GM18505 (cell line): Measurements from ENCODE around the gene ANKFN1.

Experiments used
- ATAC-seq: cut with Tn5 transposase; IDR thresholded peaks from one replicate; pipeline ENCODE4 v1.9.1; 2021; ENCODE audit not compliant: unreplicated experiment
- POLR2A ChIP-seq: IDR thresholded peaks from 4 replicates; pipeline ENCODE4 v1.6.1; 2011; ENCODE audit warnings: borderline replicate concordance; ENCODE audit not compliant: insufficient read depth, insufficient read length; ENCODE audit errors: extremely low read depth

Gene ANKFN1

GRCh38 chr17:56416682-56417351 is 263.5 kb downstream of the ANKFN1 start:
- no peak for ATAC-seq
- TF ChIP-seq POLR2A = no peak

DNA sequence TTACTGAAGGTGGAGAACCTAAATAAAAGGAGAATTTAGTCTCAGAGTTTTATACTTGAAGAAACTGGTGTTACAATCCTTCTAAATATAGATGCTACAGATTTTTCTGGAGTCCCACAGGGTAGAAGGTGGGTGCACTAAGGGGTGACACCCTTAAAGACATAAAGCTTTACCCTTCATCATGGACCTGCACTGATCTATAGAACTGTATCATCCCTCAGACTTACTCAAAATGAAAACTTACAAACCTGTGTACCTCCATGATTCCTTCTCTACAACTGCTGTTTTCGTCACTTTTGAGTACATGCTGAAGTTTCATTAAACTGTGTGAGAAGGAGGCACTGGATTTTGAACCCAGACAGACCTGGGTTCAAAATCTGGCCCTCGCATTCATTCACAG is 270.7 kb downstream of the ANKFN1 start:
- TF ChIP-seq POLR2A = no peak
- ATAC-seq = no peak

DNA sequence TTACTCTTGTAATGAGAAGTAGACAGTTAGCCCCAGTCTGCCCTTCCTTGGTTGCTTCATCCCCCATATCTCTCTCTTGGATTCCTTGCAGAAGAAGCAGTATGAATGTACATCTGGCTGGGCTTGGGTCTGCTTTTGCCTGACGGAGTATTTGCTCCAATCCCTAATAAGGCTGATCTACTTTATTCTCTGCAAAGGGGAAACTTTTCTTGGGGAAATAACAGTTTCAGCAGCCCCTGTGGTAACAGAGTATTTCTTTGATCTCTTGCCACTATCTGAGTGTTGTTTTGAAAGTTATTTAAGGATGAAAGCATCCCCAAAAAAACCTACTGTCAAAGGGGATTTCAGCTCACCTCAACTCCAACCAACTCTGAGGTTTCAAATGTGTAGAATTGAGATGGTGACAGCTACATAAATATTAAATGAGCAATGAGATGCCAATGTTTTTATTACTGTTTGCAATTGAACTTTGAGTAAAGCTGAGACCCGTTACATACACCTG is 271.3 kb downstream of the ANKFN1 start:
- no peak for ATAC-seq
- TF ChIP-seq POLR2A = no peak

- no peak for ATAC-seq
- TF ChIP-seq POLR2A = no peak
These were observed 272.2 kb downstream of the ANKFN1 start for GRCh38 chr17:56425483-56425882.

DNA sequence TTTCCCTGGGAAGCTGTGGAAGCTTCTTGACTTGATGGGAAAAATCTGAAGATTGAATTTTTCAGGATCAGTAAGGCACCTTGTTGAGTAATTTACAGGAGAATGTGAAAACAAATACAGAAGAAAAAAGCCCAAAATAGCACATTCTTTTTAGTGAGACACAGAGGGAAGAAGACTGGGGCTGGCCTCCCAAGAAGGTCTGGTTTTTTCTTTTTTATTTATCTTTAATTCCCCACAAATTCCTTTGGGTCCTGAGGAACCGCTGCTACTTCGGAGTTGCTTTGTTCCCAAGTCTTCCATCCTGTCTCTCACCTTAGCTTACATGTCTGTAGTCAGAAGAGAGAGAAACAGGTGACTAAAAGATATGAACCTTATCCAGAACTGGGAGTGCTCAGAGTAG is 273.6 kb downstream of the ANKFN1 start:
- ATAC-seq = no peak
- TF ChIP-seq POLR2A = no peak

- TF ChIP-seq POLR2A = no peak
- no peak for ATAC-seq
These were observed 278.5 kb downstream of the ANKFN1 start for GRCh38 chr17:56431736-56432135.

DNA sequence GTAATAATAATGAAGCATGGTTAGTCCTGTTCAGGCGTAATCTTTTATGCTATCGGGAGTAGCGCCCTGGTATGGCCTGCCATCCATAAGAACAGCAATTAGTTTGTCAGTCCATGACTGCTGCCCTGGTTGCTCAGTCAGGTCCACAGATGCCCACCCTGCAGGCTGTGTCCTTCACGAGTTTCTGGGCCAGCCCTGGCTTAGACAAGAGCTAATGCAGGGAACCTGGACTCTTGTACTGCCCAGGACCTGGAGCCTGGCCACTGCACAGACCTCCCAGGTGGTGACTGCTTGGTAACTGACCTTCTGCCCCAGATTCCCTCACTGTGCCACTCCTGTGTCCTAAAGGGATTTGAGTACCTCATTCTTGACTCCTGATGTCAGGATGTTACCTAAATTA is 279.2 kb downstream of the ANKFN1 start:
- no peak for TF ChIP-seq POLR2A

DNA sequence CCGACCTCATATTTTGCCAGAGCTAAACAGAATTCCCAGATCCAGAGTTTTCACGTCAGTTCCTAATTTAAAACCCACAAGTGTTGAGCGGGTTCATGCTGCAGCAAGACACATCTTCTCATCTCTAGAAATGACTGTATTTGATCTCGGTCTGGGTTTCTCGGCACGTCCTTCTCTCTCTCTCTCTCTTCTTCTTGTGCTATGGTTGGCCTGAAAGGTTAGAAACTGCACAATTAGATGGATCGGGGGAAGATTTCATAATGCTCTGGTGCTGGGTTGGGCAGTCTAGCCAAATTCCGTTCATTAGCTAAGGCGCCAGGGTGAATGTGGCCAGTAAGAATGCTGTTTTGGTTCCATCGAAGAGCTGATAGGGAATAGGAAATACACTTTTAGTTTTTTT is 281.3 kb downstream of the ANKFN1 start:
- no peak for TF ChIP-seq POLR2A
- ATAC-seq = no peak

More for the DNA sequence above, 279.2 kb downstream of the ANKFN1 start:
- ATAC-seq = no peak

DNA sequence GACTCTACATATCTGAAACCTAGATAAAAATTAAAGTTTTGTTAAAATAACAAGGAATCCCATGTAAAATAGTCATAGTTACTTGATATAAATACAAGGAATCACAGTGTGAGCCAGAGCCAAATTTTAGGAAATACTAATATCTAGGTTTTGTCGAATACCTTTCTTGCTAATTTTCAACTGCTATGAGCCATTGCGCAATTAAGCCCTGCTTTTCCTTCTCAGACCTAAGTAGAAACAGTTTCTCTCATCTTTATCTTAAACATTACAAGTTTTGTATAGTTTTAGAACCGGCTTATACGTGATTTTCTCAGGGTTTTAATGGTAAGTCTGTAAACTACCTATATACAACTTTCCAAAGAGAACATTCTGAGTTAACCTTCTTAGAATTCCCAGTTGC is 282.9 kb downstream of the ANKFN1 start:
- TF ChIP-seq POLR2A = no peak
- ATAC-seq = no peak

DNA sequence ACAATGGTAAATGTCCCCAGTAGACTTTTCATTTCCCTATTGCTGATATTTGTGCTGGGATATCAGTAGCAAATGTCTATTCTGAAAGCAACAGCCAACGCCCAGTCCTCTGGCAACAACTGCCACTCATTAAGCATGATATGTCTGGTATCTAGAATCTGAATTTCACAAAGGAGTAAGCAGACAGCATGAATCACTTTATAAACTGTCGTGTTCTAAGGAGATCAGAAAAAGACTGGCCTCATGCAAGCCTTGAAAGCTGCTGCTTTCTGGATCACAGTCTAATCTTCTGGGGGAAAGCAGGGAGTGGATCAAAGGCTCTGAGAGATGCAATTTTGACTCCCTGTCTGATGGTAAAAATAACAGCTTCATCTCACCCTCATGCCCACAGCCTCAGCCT is 287.1 kb downstream of the ANKFN1 start:
- no peak for ATAC-seq
- TF ChIP-seq POLR2A = no peak

DNA sequence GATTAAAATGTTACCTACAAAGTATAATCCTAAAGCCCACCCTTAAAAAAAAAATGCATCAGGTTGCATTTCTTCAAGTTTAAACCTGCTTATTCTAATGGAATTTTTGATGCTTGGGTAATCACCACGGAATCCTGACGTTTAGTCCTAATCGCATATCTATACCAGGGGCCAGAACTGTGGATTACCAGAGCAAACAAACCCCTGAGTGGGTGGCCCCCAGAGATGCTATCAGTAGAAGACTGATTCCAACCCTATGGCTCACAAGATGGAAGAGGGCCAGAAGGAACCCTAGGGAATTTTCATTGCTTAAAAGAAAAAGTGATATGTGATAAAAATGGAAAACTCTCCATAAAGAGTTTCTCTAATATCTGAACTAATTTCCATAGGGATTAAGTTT is 288.0 kb downstream of the ANKFN1 start:
- ATAC-seq = no peak
- TF ChIP-seq POLR2A = no peak

GRCh38 chr17:56445692-56446411 is 292.6 kb downstream of the ANKFN1 start:
- TF ChIP-seq POLR2A = no peak
- ATAC-seq = no peak

- no peak for ATAC-seq
- no peak for TF ChIP-seq POLR2A
These were observed 293.9 kb downstream of the ANKFN1 start for GRCh38 chr17:56447171-56447570.

DNA sequence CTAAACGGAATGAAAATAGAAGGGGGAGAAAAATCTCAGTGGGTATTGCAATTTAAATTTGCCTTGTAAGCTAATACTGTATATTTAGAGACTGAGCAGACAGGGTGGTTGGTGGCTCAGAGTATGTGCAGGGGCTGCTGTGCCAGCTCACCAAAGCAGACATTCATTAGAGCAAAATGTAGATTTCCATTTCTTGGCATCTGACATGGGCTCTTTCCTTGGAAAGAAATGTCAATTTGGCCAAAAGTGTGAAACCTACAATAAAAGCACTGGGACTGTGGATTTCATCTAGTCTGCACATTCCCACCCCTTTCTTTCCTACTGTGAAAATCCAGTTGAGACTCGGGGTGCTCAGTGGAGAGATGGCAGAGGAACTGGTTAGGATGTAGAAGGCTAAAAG is 295.1 kb downstream of the ANKFN1 start:
- TF ChIP-seq POLR2A = no peak
- no peak for ATAC-seq

DNA sequence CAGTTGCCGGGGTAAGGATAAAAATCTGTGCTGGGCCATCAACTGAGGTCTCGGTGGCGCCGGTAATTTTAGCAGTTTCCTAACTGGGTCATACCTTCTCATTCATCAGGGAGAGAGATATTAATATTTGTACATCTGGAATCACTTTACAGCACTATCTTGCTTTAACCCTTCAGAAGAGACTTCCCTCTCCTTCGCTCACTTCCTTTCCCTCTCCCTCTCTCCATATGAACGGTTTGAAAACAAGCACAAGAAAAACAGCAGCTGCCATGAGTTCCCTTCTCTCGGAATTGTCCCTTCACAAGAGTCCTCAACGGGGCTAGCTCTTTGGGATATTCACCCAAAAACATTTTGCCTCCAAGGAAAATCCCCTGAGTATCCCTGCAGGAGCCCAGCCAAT is 295.9 kb downstream of the ANKFN1 start:
- ATAC-seq = no peak
- TF ChIP-seq POLR2A = no peak

DNA sequence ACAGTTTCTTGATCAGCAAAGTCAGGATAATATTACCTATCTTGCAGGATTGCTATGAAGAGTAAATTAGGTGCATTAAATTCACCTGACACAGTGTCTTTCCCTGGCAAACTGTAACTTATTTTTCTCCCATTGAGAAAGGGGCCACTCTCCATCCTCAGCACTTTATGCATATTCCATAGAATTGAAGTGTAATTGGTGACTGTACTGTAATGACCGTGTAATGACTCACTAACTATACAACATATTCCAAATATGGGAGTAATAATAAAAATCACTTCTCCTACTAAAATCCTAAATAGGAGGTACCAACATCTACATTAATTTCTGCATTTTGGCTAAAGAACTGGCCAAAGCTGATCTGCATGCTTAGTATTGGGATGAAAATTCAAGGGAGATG is 298.4 kb downstream of the ANKFN1 start:
- no peak for ATAC-seq
- TF ChIP-seq POLR2A = no peak
